GM12878 (cell line): Measurements from ENCODE around the gene ARHGAP30. TPM values are rescaled to one million over a fixed set of nuclear protein-coding genes. Genes with fewer than 3 reads are reported as not detected.

ENCODE experiments used
- CBX5 ChIP-seq: sonication (generic); IDR thresholded peaks from 2 replicates; pipeline ENCODE4 v1.6.1; 2016; ENCODE audit warnings: low read depth, moderate library complexity, mild to moderate bottlenecking, inconsistent platforms
- DPF2 ChIP-seq: fragments of 450-650 bp; IDR thresholded peaks from 2 replicates; pipeline ENCODE4 v1.6.1; 2017; ENCODE audit warnings: mild to moderate bottlenecking
- POLR2AphosphoS2 ChIP-seq: IDR thresholded peaks from 2 replicates; pipeline ENCODE4 v1.6.1; 2011; ENCODE audit warnings: low read depth, mild to moderate bottlenecking, low read length, improper control_type of control experiment, moderate library complexity
- SKIL ChIP-seq: fragments of 450-650 bp; IDR thresholded peaks from 2 replicates; pipeline ENCODE4 v1.6.1; 2017; ENCODE audit warnings: mild to moderate bottlenecking, low read depth, inconsistent platforms; ENCODE audit not compliant: poor library complexity, severe bottlenecking
- SMAD5 ChIP-seq: IDR thresholded peaks from 2 replicates; pipeline ENCODE4 v1.6.1; 2016; ENCODE audit warnings: antibody characterized with exemption, low read depth
- TAF1 ChIP-seq: IDR thresholded peaks from 2 replicates; pipeline ENCODE4 v1.6.1; 2011; ENCODE audit warnings: mild to moderate bottlenecking, low read depth, low read length, borderline replicate concordance
- TCF3 ChIP-seq: IDR thresholded peaks from 2 replicates; pipeline ENCODE4 v1.6.1; 2012; ENCODE audit warnings: low read depth, mild to moderate bottlenecking, low read length, borderline replicate concordance; ENCODE audit not compliant: insufficient read depth
- YBX1 ChIP-seq: fragments of 450-650 bp; IDR thresholded peaks from 2 replicates; pipeline ENCODE4 v1.6.1; 2016; ENCODE audit warnings: antibody characterized with exemption
- ZNF274 ChIP-seq: IDR thresholded peaks from one replicate; pipeline ENCODE4 v1.8.0; 2011; ENCODE audit not compliant: insufficient read length, insufficient read depth
- polyA plus RNA-seq, 11 experiments: library from polyadenylated mRNA; depleted of rRNA in 4 of 11; unstranded in 6 of 11; stranded (reverse) in 5 of 11; fragments of >200 nt; fragmentation: Nextera tagmentation in 4 of 11; fragmentation: Illumina TruSeq in 1 of 11; extraction: Ambion mirVana in 4 of 11; extraction: Trizol in 1 of 11; gene quantifications; 1 replicate in 1 of 11; 2 replicates in 10 of 11; pipeline versions ENCODE4 v1.2.1 to v1.2.3, GENCODE V29; 2011 to 2016; ENCODE audit warnings: inconsistent platforms in 2 of 11, missing spikeins in 2 of 11, low read depth in 1 of 11
- total RNA-seq, 4 experiments: library from RNA; depleted of rRNA in 3 of 4; stranded (reverse); fragments of >200 nt in 3 of 4; fragmentation: Illumina TruSeq in 1 of 4; extraction: Trizol in 1 of 4; gene quantifications; 2 replicates each; pipeline versions ENCODE4 v1.2.1 to v1.2.3, GENCODE V29; 2013 to 2021
- TF ChIP-seq, protein P1 (sequence below): IDR thresholded peaks from 2 replicates; pipeline ENCODE4 v1.6.1; 2011; ENCODE audit warnings: mild to moderate bottlenecking, low read depth, low read length, moderate library complexity; ENCODE audit not compliant: insufficient replicate concordance
- TF ChIP-seq, protein P2 (sequence below): fragments of 150-350 bp; IDR thresholded peaks from 2 replicates; pipeline ENCODE4 v1.6.1; 2014; ENCODE audit warnings: mild to moderate bottlenecking, low read depth, low read length

The ARHGAP30 gene
- total and polyA plus RNA-seq, 10 of the 15 experiments (the other 5 are each of a cell fraction or from before 2014, with no cell fraction given), result 12.9 to 143 (median 76.3) TPM

- TF ChIP-seq SKIL (peak; percentile 22), CBX5 (no peak), DPF2 (peak; percentile 84), ZNF274 (no peak), YBX1 (no peak), SMAD5 (0 out of 2 replicates have a peak, but pooled peaks have one; percentile 10), TAF1 (peak; percentile 84), POLR2AphosphoS2 (0 out of 2 replicates have a peak, but pooled peaks have one; percentile 40), TCF3 (peak; percentile 16; the same call in 1 of the 2 replicates)
- TF ChIP-seq, protein P1, sequence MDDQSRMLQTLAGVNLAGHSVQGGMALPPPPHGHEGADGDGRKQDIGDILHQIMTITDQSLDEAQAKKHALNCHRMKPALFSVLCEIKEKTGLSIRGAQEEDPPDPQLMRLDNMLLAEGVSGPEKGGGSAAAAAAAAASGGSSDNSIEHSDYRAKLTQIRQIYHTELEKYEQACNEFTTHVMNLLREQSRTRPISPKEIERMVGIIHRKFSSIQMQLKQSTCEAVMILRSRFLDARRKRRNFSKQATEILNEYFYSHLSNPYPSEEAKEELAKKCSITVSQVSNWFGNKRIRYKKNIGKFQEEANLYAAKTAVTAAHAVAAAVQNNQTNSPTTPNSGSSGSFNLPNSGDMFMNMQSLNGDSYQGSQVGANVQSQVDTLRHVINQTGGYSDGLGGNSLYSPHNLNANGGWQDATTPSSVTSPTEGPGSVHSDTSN, result peak; percentile 33
- TF ChIP-seq, protein P2, sequence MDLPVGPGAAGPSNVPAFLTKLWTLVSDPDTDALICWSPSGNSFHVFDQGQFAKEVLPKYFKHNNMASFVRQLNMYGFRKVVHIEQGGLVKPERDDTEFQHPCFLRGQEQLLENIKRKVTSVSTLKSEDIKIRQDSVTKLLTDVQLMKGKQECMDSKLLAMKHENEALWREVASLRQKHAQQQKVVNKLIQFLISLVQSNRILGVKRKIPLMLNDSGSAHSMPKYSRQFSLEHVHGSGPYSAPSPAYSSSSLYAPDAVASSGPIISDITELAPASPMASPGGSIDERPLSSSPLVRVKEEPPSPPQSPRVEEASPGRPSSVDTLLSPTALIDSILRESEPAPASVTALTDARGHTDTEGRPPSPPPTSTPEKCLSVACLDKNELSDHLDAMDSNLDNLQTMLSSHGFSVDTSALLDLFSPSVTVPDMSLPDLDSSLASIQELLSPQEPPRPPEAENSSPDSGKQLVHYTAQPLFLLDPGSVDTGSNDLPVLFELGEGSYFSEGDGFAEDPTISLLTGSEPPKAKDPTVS, result no peak
These were observed at the start of gene ARHGAP30 (continued) for GRCh38 chr1:161069731-161070270.
